Measurements from ENCODE around the gene SLC7A8. TPM values are rescaled to one million over a fixed set of nuclear protein-coding genes. Genes with fewer than 3 reads are reported as not detected.

SLC7A8 gene
- total RNA-seq, 4 donors from 2014 or later: 44.2 to 79.4 (median 53.1) TPM

- Histone ChIP-seq H3K36me3 (peaks cover 0 to 6% of the 10 kb centered on the region in 2 donors), H3K27me3 (no peaks in the 10 kb centered on the region), H3K27ac (no peak overlapping the region), H3K4me3 (replicated peaks in 1 of 3) (no peak overlapping the region), H3K9me3 (no peaks in the 10 kb centered on the region), H3K4me1 (peaks cover 0 to 8% of the 10 kb centered on the region in 2 donors)
- DNase-seq: peak; percentile 57 to 69
- intact Hi-C loops (cut with DNase I): loop anchor here (10.0 kb wide), 1 partner anchor 171 kb away; no protein-coding TSS in a partner anchor
- 68 to 70% methylated on average over 8 of the region's 8 CpGs for WGBS, 2 donors
- TF ChIP-seq POLR2A (IDR thresholded peaks at IDR 0.05) (no peak), CTCF (IDR thresholded peaks at IDR 0.05) (no peak)
Measured at GRCh38 chr14:23123419-23123818, 60.0 kb downstream of the SLC7A8 start.

- Histone ChIP-seq H3K27me3 (no peaks in the 10 kb centered on the region), H3K4me3 (replicated peaks in 1 of 3) (no peak overlapping the region), H3K4me1 (peaks cover 0 to 14% of the 10 kb centered on the region in 2 donors), H3K9me3 (no peaks in the 10 kb centered on the region), H3K36me3 (no peaks in the 10 kb centered on the region), H3K27ac (no peak overlapping the region)
- intact Hi-C loops (cut with DNase I): loop anchor here (10.0 kb wide), 1 partner anchor 173 kb away; no protein-coding TSS in a partner anchor
- no peak for DNase-seq
- no peak for TF ChIP-seq CTCF (IDR thresholded peaks at IDR 0.05)
- no peak for TF ChIP-seq POLR2A (IDR thresholded peaks at IDR 0.05)
- 92 to 97% methylated on average over 6 of the region's 6 CpGs for WGBS, 2 donors
Measured at GRCh38 chr14:23122086-23122485, 61.4 kb downstream of the SLC7A8 start.

GRCh38 chr14:23121361-23121771, 62.1 kb downstream of the SLC7A8 start:
- no peak overlapping the region for H3K4me3 ChIP-seq (replicated peaks in 1 of 3)
- intact Hi-C loops (cut with DNase I): loop anchor here (2.0 to 10.0 kb wide), 2 partner anchors 67 to 173 kb away; no protein-coding TSS in a partner anchor
- TF ChIP-seq CTCF (IDR thresholded peaks at IDR 0.05): no peak
- no peak for TF ChIP-seq POLR2A (IDR thresholded peaks at IDR 0.05)
- H3K36me3 ChIP-seq: no peaks in the 10 kb centered on the region
- no peaks in the 10 kb centered on the region for H3K9me3 ChIP-seq
- peaks cover 0 to 14% of the 10 kb centered on the region in 2 donors for H3K4me1 ChIP-seq
- H3K27me3 ChIP-seq: no peaks in the 10 kb centered on the region
- no peak for DNase-seq
- WGBS, 2 donors: 50 to 62% methylated on average over 6 of the region's 6 CpGs
- no peak overlapping the region for H3K27ac ChIP-seq

- peaks cover 0 to 14% of the 10 kb centered on the region in 2 donors for H3K4me1 ChIP-seq
- intact Hi-C loops (cut with DNase I): loop anchor here (2.0 to 10.0 kb wide), 2 partner anchors 68 to 174 kb away; no protein-coding TSS in a partner anchor
- no peaks in the 10 kb centered on the region for H3K27me3 ChIP-seq
- WGBS, 2 donors: 21 to 31% methylated on average over 6 to 9 of the region's 9 CpGs
- no peak overlapping the region for H3K27ac ChIP-seq
- DNase-seq: peak; percentile 88 to 91
- H3K4me3 ChIP-seq (replicated peaks in 1 of 3): no peak overlapping the region
- no peaks in the 10 kb centered on the region for H3K9me3 ChIP-seq
- TF ChIP-seq POLR2A (IDR thresholded peaks at IDR 0.05) (no peak), CTCF (IDR thresholded peaks at IDR 0.05) (peak; percentile 96 to 100 (median 100))
- no peaks in the 10 kb centered on the region for H3K36me3 ChIP-seq
Measured at GRCh38 chr14:23120541-23121251, 62.8 kb downstream of the SLC7A8 start.

Data from thyroid gland (tissue), 4 donors.